GM18951 (cell line): ENCODE measurements around the gene SCFD2.
"Not testable (repeated sequence)": the region's sequence is repeated elsewhere in the genome, so short reads cannot be mapped to it uniquely, and the experiment has no call there.

Experiments
- POLR2A ChIP-seq: IDR thresholded peaks from 4 replicates; pipeline ENCODE4 v1.6.1; 2011; ENCODE audit warnings: mild to moderate bottlenecking; ENCODE audit not compliant: insufficient read length, insufficient read depth; ENCODE audit errors: extremely low read depth
- in situ Hi-C: fragments of 300-500 bp; cut with MboI; formaldehyde crosslinking; loops from one replicate; pipeline ENCODE4 v1.12.0; 2022; ENCODE audit warnings: low sequenced_read_pairs, mixed read lengths, inconsistent platforms; ENCODE audit not compliant: unreplicated experiment

Gene SCFD2

GRCh38 chr4:53040851-53041250, 325.0 kb downstream of the SCFD2 start:
- in situ Hi-C loops: no loop called here
- TF ChIP-seq POLR2A: no peak

- no peak for TF ChIP-seq POLR2A
- in situ Hi-C loops: no loop called here
These were observed 325.4 kb downstream of the SCFD2 start for GRCh38 chr4:53040459-53040815.

- TF ChIP-seq POLR2A: no peak
- in situ Hi-C loops: no loop called here
These were observed 326.0 kb downstream of the SCFD2 start for GRCh38 chr4:53039741-53040458.

- in situ Hi-C loops: no loop called here
- no peak for TF ChIP-seq POLR2A
These were observed 328.0 kb downstream of the SCFD2 start for GRCh38 chr4:53037892-53038291.

DNA sequence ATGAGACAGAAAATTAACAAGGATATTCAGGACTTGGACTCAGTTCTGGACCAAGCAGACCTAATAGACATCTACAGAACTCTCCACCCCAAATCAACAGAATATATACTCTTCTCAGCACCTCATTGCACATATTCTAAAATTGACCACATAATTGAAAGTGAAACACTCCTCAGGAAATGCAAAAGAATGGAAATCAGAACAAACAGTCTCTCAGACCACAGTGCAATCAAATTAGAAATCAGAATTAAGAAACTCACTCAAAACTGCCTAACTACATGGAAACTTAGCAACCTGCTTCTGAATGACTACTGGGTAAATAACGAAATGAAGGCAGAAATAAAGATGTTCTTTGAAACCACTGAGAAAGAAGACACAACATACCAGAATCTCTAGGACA, 333.0 kb downstream of the SCFD2 start:
- in situ Hi-C loops: not testable (repeated sequence)

DNA sequence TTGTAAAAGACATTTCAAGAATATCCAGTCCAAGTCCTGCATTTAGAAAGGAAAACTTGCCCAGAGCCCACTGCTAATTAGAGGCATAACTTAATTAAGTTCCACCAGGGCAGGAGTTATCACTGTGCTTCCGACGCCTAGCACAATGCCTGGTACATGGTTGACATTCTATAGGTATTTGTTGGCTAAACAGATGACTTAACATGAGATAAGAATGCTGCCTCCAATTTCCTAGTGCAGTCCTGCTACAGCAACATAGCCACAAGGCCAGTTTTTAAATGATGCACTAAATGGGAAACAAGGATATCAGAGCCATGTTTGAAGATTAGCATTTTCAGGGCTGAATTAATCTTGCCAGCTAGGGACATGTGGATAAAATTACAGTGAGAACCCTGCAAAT, 339.6 kb downstream of the SCFD2 start:
- no peak for TF ChIP-seq POLR2A
- in situ Hi-C loops: no loop called here

DNA sequence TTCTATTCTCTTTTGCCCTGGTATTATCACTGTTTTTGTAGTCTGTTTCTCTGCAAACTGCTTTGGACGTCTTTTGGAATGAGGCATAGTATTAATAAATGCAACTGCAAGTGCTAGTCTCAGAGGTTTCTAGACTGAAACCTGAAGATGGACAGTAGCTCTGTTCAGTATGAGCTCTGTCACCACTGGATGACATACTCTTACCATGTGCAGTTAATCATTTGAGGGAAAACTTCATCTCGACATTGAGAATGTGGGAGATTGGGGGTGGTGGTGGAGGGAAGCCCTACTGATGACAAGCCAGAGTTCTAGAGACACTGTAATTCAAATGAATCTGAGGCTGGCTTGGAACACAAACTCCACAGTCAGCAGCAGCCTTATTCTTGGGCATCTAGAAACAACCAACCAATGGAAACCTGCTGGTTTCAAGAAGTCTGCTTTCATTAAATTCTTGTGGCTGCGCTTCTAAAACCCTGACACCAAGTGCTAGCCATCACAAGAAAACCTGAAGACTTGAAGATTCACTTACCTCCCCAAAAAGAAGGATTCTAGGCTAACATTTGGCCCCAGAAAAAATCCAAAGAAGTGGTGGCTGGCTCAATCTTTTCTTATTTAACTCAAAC, 342.1 kb downstream of the SCFD2 start:
- in situ Hi-C loops: loop anchor here (25.0 kb wide), 1 partner anchor 1214 kb away; the partner anchor contains the start of gene PDGFRA
- TF ChIP-seq POLR2A: no peak

GRCh38 chr4:53022513-53023100, 343.3 kb downstream of the SCFD2 start:
- in situ Hi-C loops: loop anchor here (25.0 kb wide), 1 partner anchor 1215 kb away; the partner anchor contains the start of gene PDGFRA
- TF ChIP-seq POLR2A: no peak

- in situ Hi-C loops: loop anchor here (25.0 kb wide), 1 partner anchor 1215 kb away; the partner anchor contains the start of gene PDGFRA
- TF ChIP-seq POLR2A: no peak
These were observed 343.9 kb downstream of the SCFD2 start for GRCh38 chr4:53021754-53022512.

GRCh38 chr4:53019485-53020382, 346.1 kb downstream of the SCFD2 start:
- in situ Hi-C loops: loop anchor here (25.0 kb wide), 1 partner anchor 1218 kb away; the partner anchor contains the start of gene PDGFRA
- no peak for TF ChIP-seq POLR2A

DNA sequence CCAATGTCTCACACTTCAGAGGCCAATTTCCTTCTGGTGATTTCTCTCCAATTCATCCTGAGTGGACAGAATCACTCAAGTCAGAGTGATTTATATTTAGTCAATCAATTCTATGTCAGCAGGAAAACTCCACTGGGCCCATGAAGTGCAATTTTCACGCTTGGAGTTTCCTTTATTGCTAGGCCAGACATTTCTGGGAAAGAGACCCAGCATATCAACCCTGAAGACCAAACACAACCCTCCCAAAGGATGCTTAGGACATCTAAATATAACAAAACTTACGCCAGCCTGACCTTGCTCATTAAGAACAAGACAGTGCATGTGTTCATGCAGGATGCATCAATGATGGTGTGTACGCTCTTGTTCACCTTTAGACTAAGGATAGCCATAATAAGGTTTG, 347.4 kb downstream of the SCFD2 start:
- TF ChIP-seq POLR2A: no peak
- in situ Hi-C loops: loop anchor here (25.0 kb wide), 1 partner anchor 1219 kb away; the partner anchor contains the start of gene PDGFRA

GRCh38 chr4:53016099-53016820, 349.6 kb downstream of the SCFD2 start:
- in situ Hi-C loops: loop anchor here (25.0 kb wide), 1 partner anchor 1221 kb away; the partner anchor contains the start of gene PDGFRA
- no peak for TF ChIP-seq POLR2A
